RWPE2 (cell line): Measurements from ENCODE around the gene ANKRD27.

Experiments
- ATAC-seq: fragments of 200-7000 bp; cut with Tn5 transposase; 3 replicates; pipeline ENCODE4 v1.9.1; 2021; ENCODE audit warnings: low read depth
- DNase-seq: peaks from one replicate; pipeline ENCODE4 v3.0.0-alpha.2; 2020; ENCODE audit warnings: low spot score
- H3K27ac ChIP-seq: fragments of 450-650 bp; 2 replicates; pipeline ENCODE4 v1.5.1; 2017; ENCODE audit warnings: mild to moderate bottlenecking; ENCODE audit not compliant: poor library complexity, severe bottlenecking
- H3K27me3 ChIP-seq: fragments of 250-450 bp; sonication (Bioruptor Pico); 2 replicates; pipeline ENCODE4 v1.5.1; 2021; ENCODE audit warnings: mild to moderate bottlenecking, moderate library complexity; ENCODE audit not compliant: insufficient read depth, poor library complexity, severe bottlenecking
- H3K36me3 ChIP-seq: fragments of 250-450 bp; sonication (Bioruptor Pico); 2 replicates; pipeline ENCODE4 v1.5.1; 2020; ENCODE audit warnings: low read depth, mild to moderate bottlenecking, moderate library complexity
- H3K4me1 ChIP-seq: fragments of 250-450 bp; sonication (Bioruptor Pico); 2 replicates; pipeline ENCODE4 v1.5.1; 2021; ENCODE audit warnings: mild to moderate bottlenecking, moderate library complexity; ENCODE audit not compliant: insufficient read depth, poor library complexity, severe bottlenecking
- H3K4me3 ChIP-seq: fragments of 250-450 bp; sonication (Bioruptor Pico); 2 replicates; pipeline ENCODE4 v1.5.1; 2021; ENCODE audit warnings: mild to moderate bottlenecking, moderate library complexity; ENCODE audit not compliant: severe bottlenecking
- H3K9me3 ChIP-seq: fragments of 250-450 bp; sonication (Bioruptor Pico); 2 replicates; pipeline ENCODE4 v1.5.1; 2021; ENCODE audit warnings: mild to moderate bottlenecking, moderate library complexity; ENCODE audit not compliant: severe bottlenecking
- CTCF ChIP-seq: fragments of 450-650 bp; IDR thresholded peaks from one replicate; pipeline ENCODE4 v1.5.1; 2017; ENCODE audit warnings: mild to moderate bottlenecking, moderate library complexity; ENCODE audit not compliant: poor library complexity, severe bottlenecking

ANKRD27 gene

GRCh38 chr19:32624410-32624809, 50.6 kb downstream of the ANKRD27 start:
- no peak for TF ChIP-seq CTCF
- no peak overlapping the region for H3K27ac ChIP-seq
- no peak overlapping the region for H3K4me3 ChIP-seq
- peaks cover 53% of the 10 kb centered on the region for H3K36me3 ChIP-seq
- no peaks in the 10 kb centered on the region for H3K27me3 ChIP-seq
- H3K9me3 ChIP-seq: no peaks in the 10 kb centered on the region
- no peak for ATAC-seq
- no peak for DNase-seq
- H3K4me1 ChIP-seq: no peaks in the 10 kb centered on the region

GRCh38 chr19:32622002-32622401, 53.0 kb downstream of the ANKRD27 start:
- Histone ChIP-seq H3K9me3 (no peaks in the 10 kb centered on the region), H3K4me1 (no peaks in the 10 kb centered on the region), H3K4me3 (no peak overlapping the region), H3K36me3 (peaks cover 50% of the 10 kb centered on the region), H3K27ac (no peak overlapping the region), H3K27me3 (no peaks in the 10 kb centered on the region)
- no peak for ATAC-seq
- DNase-seq: no peak
- no peak for TF ChIP-seq CTCF

GRCh38 chr19:32619051-32619685, 55.8 kb downstream of the ANKRD27 start:
- no peaks in the 10 kb centered on the region for H3K9me3 ChIP-seq
- no peak for TF ChIP-seq CTCF

GRCh38 chr19:32615569-32615968, 59.4 kb downstream of the ANKRD27 start:
- no peak for ATAC-seq
- Histone ChIP-seq H3K36me3 (peaks cover 59% of the 10 kb centered on the region), H3K27me3 (no peaks in the 10 kb centered on the region), H3K4me3 (no peak overlapping the region), H3K4me1 (no peaks in the 10 kb centered on the region), H3K9me3 (no peaks in the 10 kb centered on the region), H3K27ac (no peak overlapping the region)
- no peak for DNase-seq
- no peak for TF ChIP-seq CTCF

More at GRCh38 chr19:32619051-32619685, 55.8 kb downstream of the ANKRD27 start:
- no peaks in the 10 kb centered on the region for H3K4me1 ChIP-seq
- H3K27me3 ChIP-seq: no peaks in the 10 kb centered on the region
- ATAC-seq (no peak), DNase-seq (no peak)
- H3K4me3 ChIP-seq: no peak overlapping the region
- peaks cover 58% of the 10 kb centered on the region for H3K36me3 ChIP-seq
- H3K27ac ChIP-seq: no peak overlapping the region

- peaks cover 59% of the 10 kb centered on the region for H3K36me3 ChIP-seq
- ATAC-seq: no peak
These were observed 60.1 kb downstream of the ANKRD27 start for GRCh38 chr19:32614916-32615315.

More at GRCh38 chr19:32614916-32615315, 60.1 kb downstream of the ANKRD27 start:
- no peak for TF ChIP-seq CTCF
- no peaks in the 10 kb centered on the region for H3K27me3 ChIP-seq
- H3K9me3 ChIP-seq: no peaks in the 10 kb centered on the region
- no peaks in the 10 kb centered on the region for H3K4me1 ChIP-seq
- H3K27ac ChIP-seq: no peak overlapping the region
- no peak for DNase-seq
- no peak overlapping the region for H3K4me3 ChIP-seq
